GM12801 (cell line): ENCODE results near the gene PEMT.

Experiments used
- TF ChIP-seq, protein P1 (sequence below): IDR thresholded peaks from one replicate; pipeline ENCODE4 v1.5.1; 2011; ENCODE audit warnings: control low read depth; ENCODE audit not compliant: insufficient read length; ENCODE audit errors: extremely low read depth

The PEMT gene

GRCh38 chr17:17525956-17526355, 65.6 kb downstream of the PEMT start:
- TF ChIP-seq, protein P1, sequence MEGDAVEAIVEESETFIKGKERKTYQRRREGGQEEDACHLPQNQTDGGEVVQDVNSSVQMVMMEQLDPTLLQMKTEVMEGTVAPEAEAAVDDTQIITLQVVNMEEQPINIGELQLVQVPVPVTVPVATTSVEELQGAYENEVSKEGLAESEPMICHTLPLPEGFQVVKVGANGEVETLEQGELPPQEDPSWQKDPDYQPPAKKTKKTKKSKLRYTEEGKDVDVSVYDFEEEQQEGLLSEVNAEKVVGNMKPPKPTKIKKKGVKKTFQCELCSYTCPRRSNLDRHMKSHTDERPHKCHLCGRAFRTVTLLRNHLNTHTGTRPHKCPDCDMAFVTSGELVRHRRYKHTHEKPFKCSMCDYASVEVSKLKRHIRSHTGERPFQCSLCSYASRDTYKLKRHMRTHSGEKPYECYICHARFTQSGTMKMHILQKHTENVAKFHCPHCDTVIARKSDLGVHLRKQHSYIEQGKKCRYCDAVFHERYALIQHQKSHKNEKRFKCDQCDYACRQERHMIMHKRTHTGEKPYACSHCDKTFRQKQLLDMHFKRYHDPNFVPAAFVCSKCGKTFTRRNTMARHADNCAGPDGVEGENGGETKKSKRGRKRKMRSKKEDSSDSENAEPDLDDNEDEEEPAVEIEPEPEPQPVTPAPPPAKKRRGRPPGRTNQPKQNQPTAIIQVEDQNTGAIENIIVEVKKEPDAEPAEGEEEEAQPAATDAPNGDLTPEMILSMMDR = no peak

DNA sequence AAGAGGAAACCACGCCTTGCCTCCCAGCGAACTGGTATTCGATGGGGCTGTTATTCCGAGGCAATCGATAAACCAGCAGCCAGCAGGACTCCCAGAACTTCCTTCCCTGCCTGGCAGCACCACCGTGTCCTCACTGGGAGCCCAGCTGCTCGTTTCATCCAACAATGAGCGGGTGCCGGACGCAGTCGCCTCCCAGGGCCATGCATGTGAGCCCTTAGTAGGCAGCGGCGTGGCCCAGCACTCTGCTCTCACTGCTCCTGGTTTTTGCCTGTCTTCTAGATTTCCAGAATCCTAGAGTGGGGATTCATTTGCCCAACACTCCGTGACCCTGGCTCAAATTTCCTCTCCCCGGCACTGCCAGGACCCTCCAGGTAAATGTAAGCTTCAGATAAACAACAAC, 66.2 kb downstream of the PEMT start:
- TF ChIP-seq, protein P1 = no peak

DNA sequence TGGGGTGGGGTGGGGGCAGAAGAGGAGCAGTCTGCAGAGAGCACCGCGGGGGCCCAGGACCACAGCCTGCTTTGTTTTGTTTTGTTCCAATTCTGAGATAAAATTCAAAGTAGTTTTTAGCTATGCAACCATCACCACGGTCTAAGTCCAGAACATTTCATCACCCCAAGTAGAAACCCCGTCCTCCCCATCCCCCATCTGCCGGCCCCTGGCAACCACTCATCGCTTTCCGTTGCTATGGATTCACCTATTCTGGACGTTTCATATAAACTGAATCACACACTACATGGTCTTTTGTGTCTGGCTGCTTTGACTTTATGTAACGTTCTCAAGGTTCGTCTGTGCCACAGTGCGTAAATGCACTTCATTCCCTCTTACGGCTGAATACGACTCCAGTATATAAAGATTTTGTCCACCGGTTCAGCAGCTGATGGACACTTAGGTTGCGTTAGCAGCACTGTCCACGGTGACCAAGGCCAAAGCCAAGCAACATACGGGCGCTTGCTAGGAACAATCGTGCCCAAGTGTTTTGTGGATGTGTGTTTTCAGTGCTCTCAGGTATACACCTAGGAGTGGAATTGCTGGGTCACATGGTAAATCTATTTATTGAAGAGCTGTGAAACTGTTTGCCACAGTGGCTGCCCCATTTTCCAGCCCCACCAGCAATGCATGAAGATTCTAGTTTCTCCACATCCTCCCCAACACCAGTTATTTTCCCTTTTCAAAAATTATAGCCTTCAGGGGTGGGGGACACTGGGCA, 67.6 kb downstream of the PEMT start:
- TF ChIP-seq, protein P1 = no peak

DNA sequence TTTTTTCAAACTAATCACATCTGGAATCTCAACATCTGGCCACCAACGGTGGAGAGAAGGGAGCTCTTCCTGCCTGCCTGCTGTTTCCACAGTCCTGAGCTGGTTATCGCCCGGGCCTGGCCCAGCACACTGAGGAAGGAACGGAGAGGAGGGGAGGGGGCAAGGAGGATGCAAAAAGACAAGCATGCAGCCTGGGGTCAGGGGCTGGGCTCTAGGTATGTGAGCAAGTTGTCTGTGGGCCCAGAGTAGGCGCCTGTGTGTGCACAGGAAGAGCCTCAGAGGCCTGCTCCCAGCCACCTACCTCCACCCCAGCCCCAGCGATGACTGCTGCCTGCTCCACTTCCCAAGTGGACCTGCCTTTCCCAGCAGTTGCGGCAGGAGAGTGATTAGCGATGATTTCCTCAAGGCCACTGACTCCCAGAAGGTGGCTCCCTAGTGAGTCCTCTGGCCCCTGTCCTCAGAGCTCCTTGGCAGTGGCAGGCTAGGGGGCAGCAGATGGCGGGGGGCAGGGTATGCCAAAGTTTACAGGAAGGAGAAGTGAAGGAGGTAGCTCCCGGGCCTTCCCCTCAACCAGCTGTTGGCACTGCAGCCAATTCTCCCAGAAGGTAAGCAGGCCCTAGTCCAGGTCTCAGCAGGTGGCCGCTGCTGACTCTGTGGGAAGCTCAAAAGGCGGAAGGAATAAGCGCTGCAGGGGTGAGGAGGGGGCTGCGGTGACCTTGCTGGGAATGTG, 68.3 kb downstream of the PEMT start:
- TF ChIP-seq, protein P1 = no peak

GRCh38 chr17:17520599-17521232, 70.8 kb downstream of the PEMT start:
- TF ChIP-seq, protein P1 = no peak

DNA sequence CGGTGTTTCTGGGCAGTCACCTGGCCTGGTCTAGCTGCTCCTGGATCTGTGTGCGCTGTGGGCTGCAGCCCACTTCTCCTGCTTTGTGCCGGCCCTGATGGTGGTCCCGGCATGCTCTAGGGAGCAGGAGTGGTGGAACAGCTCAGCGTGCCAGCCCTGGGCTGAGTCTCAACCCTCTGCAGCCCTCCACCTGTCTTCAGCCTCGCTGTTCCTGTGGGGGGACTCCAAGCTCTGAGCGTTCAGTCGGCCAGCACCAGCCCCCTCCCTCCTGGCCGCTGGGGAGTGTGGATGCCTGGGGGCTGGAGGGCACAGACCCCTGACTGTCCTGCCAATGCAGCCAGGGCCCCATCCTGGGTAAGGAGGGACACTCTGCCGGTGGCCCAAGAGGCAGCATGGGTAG, 71.6 kb downstream of the PEMT start:
- TF ChIP-seq, protein P1 = no peak

- TF ChIP-seq, protein P1 = no peak
Measured at GRCh38 chr17:17518951-17519350, 72.6 kb downstream of the PEMT start.
